GM21360 (cell line): Measurements from ENCODE around the gene GPI.
"Not testable (repeated sequence)": the region's sequence is repeated elsewhere in the genome, so short reads cannot be mapped to it uniquely, and the experiment has no call there.

Experiments used
- ATAC-seq: cut with Tn5 transposase; IDR thresholded peaks from one replicate; pipeline ENCODE4 v1.9.1; 2021; ENCODE audit warnings: mild to moderate bottlenecking, moderate library complexity; ENCODE audit not compliant: unreplicated experiment

The GPI gene

DNA sequence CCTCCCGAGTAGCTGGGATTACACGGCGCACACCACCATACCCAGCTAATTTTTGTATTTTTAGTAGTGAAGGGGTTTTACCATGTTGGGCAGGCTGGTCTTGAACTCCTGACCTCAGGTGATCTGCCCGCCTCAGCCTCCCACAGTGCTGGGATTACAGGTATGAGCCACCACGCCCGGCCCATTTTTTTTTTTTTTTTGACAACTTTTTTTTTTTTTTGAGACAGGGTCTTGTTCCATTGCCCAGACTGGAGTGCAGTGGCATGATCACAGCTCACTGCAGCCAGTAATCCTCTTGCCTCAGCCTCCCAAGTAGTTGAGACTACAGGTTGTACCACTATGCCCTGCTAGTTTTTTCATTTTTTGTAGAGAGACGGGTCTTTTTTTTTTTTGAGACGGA is 35.8 kb downstream of the GPI start:
- not testable (repeated sequence) for ATAC-seq

DNA sequence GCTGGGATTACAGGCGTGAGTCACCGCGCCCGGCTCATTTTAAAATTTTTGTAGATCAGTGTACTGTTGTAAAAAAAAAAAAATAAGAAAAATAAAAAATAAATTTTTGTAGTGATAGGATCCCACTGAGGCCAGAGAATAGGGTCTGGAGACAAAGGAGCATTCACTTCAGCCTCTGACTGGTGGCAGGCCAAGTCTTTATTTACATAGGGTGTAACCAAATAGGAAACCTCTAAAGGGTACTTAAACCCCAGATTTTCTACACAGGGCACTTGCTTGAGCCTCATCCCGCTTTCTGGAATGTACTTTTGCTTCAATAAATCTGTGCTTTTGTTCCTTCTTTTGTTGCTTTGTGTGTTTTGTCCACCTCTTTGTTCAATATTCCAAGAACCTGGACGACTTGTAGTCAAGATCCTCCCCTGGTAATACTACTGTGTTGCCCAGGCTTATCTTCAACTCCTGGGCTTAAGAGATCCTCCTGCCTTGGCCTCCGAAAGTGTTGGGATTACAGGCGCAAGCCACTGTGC is 37.1 kb downstream of the GPI start:
- no peak for ATAC-seq

DNA sequence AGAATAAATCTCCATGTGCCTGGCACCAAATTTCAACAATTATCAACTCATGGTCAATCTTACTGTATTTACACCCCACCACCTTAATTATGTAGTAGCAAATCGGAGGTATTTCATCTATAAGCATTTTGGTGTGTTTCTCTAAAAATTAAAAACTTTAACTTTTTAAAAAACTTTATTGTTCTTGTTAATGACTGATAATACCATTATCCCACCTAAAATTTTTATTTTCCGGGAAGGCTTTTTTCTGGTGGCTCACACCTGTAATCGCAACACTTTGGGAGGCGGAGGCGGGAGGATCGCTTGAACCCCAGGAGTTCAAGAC is 38.8 kb downstream of the GPI start:
- ATAC-seq, result no peak

GRCh38 chr19:34404109-34404909 is 39.3 kb downstream of the GPI start, which contains the start of gene PDCD2L:
TSS of gene PDCD2L (plus strand) at chr19:34404399. CDS start at chr19:34404431, 32 bp downstream.
- peak; percentile 65 for ATAC-seq

DNA sequence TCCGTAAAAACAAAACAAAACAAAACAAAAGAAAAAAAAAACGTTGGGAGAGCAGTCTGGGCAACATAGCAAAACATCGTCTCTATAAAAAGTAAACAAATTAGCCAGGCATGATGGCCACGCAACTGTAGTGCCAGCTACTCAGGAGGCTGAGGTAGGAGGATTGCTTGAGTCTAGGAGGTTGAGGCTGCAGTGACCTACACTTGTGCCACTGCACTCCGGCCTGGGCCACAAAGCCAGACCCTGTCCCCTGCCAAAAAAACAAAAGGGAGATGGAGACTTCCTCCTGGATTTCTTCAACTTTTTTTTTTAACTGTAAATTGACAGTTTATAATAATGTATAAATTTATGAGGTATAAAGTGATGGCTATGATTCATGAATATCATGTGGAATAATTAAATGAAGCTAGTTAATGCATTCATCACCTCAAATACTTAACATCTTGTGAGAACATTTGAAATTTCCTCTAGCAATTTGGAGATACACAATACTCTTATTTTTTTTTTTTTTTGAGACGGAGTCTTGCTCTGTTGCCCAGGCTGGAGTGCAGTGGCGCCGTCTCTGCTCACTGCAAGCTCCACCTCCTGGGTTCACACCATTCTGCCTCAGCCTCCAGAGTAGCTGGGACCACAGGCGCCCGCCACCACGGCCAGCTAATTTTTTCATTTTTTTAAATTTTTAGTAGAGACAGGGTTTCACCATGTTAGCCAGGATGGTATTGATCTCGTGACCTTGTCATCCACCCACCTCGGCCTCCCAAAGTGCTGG is 41.1 kb downstream of the GPI start:
- ATAC-seq, result no peak

- ATAC-seq, result no peak
Observed at GRCh38 chr19:34408411-34408810, 43.4 kb downstream of the GPI start.

DNA sequence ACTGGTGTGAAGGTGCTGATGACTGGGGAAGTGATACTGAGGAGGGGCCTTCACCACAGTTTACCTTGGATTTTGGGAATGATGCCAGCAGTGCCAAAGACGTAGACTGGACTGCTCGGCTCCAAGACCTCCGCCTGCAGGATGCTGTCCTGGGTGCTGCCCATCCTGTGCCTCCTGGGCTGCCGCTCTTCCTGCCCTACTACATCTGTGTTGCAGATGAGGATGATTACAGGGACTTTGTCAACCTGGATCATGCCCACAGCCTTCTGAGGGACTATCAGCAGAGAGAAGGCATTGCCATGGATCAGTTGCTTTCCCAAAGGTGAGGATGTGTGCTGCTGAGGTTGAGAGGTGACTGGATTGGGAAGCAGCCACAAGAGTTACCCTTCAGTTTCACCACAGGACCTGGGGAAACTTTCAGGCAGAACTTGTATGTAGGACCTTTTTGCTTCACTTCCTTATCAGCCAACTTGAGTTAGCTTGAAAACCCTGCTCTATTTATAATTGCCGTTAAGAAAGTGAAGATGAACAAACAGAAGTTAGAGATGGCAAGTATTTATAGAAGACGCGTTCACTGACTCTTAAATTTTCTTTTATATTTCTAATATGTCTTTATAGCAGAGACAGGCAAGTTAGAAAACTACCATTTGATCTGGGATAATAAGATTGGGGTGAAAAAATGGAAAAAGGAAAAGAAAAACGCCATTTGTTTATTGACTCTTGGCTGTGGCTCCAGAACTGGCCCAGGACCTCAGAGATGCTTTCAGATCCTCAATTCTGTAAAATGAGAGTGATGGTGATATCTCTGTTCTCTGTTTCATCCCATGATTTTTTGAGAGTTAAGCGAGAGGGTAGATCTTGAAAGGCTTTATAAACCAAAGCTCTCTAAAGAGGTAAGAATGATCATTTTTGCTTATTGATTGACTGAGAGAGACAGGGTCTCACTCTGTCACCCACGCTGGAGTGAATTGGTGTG is 44.5 kb downstream of the GPI start:
- no peak for ATAC-seq

DNA sequence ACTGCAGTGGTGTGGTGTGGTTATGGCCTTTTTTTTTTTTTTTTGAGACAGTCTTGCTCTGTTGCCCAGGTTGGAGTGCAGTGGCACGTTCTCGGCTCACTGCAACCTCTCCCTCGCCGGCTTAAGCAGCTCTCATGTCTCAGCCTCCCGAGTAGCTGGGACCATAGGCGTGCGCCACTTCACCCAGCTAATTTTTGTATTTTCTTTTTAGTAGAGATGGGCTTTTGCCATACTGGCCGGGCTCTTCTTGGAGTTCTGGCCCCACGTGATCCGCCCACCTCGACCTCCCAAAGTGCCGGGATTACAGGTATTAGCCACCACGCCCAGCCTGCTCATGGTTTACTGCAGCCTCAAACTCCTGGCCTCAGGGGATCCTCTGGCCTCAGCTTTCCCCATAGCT is 46.2 kb downstream of the GPI start:
- ATAC-seq, result no peak

DNA sequence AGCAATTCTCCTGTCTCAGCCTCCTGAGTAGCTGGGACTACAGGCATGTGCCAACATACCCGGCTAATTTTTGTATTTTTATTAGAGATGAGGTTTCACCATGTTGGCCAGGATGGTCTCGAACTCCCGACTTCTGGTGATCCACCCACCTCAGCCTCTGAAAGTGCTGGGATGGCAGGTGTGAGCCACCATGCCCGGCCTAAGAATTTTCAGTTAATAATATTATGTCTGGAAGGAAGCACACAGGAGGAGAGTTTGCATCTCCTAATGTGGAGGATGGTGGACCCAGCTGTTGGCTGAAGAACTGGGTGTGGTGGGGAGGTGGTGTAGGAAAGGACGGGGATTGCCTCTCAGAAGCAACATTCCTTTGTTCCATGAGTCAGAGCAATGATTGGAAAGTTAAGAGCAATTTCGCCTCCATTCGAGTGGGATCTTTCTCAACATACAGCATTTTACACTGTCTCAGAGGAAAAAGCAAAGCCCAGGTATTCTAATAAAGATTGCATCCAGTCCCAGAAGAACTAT is 51.1 kb downstream of the GPI start:
- ATAC-seq, result no peak

GRCh38 chr19:34418300-34418699 is 53.3 kb downstream of the GPI start:
- no peak for ATAC-seq

DNA sequence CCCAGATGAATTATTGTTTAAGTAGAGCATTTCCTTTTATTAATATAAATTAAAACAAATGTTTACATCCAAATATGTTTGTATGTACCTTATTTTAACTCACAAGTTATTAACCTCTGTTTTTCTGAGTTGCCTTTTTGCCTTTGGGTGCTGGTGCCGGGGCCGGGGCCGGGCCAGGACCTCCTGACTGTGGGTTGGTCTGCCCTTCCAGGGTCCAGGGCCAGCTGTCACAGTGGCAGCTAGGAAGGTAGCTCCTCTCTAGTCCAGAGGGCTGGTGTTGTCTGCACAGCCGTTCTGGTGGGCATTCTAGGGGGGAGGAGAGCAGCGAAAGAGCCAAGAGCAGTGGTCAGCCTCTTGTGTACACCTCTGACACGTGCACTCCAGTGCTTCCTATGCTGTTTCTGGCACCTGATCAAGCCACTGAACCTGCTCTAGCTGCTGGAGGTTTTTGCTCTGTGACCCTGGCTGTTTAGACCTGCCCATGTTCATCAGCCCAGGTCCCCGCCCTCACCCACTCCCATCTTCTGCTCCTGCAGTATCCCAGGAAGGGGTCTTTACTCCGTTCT is 61.2 kb downstream of the GPI start:
- ATAC-seq, result no peak

- peak; percentile 34 for ATAC-seq
Observed at GRCh38 chr19:34428549-34429285, 63.7 kb downstream of the GPI start.

DNA sequence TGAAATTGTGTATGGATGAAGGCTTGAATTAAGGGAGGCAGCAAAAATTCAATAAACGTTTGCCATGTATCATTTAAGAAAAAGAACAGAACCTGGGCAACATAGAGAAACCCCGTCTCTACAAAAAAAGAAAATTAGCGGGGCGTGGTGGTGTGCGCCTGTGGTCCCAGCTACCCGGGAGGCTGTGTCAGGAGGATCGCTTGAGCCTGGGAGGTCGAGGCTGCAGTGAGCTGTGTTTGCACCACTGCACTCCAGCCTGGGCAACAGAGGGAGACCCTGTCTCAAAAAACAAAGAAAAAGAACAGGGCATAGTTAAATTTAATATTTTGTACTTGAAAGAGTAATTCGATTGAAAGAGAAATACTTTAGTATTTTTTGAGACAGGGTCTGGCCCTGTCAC is 64.6 kb downstream of the GPI start:
- no peak for ATAC-seq

DNA sequence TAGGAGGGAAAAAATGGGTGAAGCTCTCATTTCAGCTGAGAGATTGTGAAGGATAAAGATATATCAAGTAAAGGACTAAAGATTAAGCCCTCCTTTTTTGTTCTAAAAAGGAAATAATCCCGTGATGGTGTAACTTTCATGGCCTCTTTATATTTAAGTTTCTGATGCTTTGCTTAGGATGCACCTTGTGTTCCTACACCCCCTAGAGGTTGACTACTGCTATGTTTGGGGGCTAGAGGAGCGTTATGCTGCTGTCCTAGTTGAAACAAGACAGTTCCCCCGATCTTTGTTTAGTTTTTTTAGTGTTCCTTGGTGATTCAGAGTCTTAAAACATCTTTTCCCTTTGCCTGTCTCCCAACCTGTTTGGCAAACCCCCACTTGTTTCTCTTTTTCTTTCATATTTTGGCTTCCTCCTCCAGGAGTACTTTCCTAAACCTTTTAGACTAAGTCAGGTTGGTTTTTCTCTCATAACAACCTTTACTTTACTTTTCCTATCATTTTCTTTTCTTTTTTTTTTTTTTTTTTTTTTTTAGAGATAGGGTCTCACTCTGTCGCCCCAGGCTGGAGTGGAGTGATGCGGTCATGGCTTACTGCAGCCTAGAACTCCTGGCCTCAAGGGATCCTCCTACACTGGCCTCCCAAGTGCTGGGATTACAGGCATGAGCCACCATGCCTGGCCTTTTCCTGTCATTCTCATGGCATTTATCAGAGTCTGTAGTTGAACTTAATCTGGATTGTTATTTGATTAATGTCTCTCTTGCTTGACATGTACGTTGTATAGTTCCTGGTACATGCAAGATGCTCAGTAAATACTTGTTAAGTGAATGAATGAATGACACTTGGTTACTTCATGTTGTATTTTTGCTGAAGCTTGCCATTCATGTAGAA is 66.0 kb downstream of the GPI start:
- peak; percentile 54 for ATAC-seq

GRCh38 chr19:34431681-34432402 is 66.8 kb downstream of the GPI start:
- ATAC-seq, result no peak

GRCh38 chr19:34432797-34433196 is 67.8 kb downstream of the GPI start:
- no peak for ATAC-seq

DNA sequence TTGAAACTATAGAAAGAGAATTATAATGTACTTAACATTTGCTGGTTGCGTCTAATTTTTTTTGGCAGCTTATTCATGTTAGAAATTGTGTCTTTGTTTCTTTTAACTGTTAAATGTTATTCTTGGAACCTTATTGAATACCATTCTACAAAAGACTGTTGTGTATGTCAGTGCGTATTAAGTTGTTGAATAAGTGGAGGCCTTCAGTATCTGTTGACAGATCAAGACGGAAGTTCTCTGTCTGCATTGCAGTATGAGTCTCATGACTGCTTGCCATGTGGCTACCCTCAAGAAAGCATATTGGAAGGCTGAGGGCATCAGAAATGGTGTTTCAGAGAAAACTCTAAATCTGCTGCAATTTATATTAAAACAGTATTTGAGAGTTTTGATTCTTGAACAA is 71.7 kb downstream of the GPI start:
- ATAC-seq, result no peak

GRCh38 chr19:34448191-34448590 is 83.2 kb downstream of the GPI start:
- no peak for ATAC-seq
